ENCODE measurements around the gene CACNG4. TPM values are rescaled to one million over a fixed set of nuclear protein-coding genes. Genes with fewer than 3 reads are reported as not detected.

Gene CACNG4
- total and polyA plus RNA-seq, 2 donors from 2014 or later: 0.26 to 0.31 TPM

GRCh38 chr17:67016039-67016762 lies 51.7 kb downstream of the CACNG4 start:
- intact Hi-C loops (cut with DNase I): no loop called here
- no peaks in the 10 kb centered on the region for H3K27me3 ChIP-seq (ENCODE audit: control insufficient read depth, insufficient read depth, low read length)
- no peaks in the 10 kb centered on the region for H3K36me3 ChIP-seq (ENCODE audit: control insufficient read depth in 2 of 3, insufficient read depth in 3 of 3, low read length in 3 of 3)
- no peak for TF ChIP-seq CTCF (IDR thresholded peaks at IDR 0.05; ENCODE audit: borderline replicate concordance, extremely low read depth, insufficient read depth)
- no peak overlapping the region for H3K4me3 ChIP-seq (ENCODE audit: low read length in 3 of 3)
- no peak for DNase-seq
- H3K9ac ChIP-seq (ENCODE audit: low read length in 3 of 3): no peak overlapping the region
- H3K27ac ChIP-seq (ENCODE audit: low read depth in 2 of 2, low read length in 2 of 2): no peak overlapping the region
- H3K4me1 ChIP-seq (ENCODE audit: control insufficient read depth in 2 of 3, insufficient read depth in 2 of 3, low read depth in 1 of 3, low read length in 3 of 3): no peaks in the 10 kb centered on the region
- no peaks in the 10 kb centered on the region for H3K9me3 ChIP-seq (ENCODE audit: control insufficient read depth in 2 of 3, insufficient read depth in 1 of 3, low read length in 3 of 3)
- FAIRE-seq: no peak

- no peak overlapping the region for H3K27ac ChIP-seq (ENCODE audit: low read depth in 2 of 2, low read length in 2 of 2)
- H3K9ac ChIP-seq (ENCODE audit: low read length in 3 of 3): no peak overlapping the region
- TF ChIP-seq CTCF (IDR thresholded peaks at IDR 0.05; ENCODE audit: borderline replicate concordance, extremely low read depth, insufficient read depth): no peak
- DNase-seq: peak in 3 of 5 donors; percentile 5 to 15 (median 13)
- intact Hi-C loops (cut with DNase I): no loop called here
- H3K27me3 ChIP-seq (ENCODE audit: control insufficient read depth, insufficient read depth, low read length): no peaks in the 10 kb centered on the region
- H3K9me3 ChIP-seq (ENCODE audit: control insufficient read depth in 2 of 3, insufficient read depth in 1 of 3, low read length in 3 of 3): no peaks in the 10 kb centered on the region
- no peak overlapping the region for H3K4me3 ChIP-seq (ENCODE audit: low read length in 3 of 3)
- no peak for FAIRE-seq
- no peaks in the 10 kb centered on the region for H3K4me1 ChIP-seq (ENCODE audit: control insufficient read depth in 2 of 3, insufficient read depth in 2 of 3, low read depth in 1 of 3, low read length in 3 of 3)
- no peaks in the 10 kb centered on the region for H3K36me3 ChIP-seq (ENCODE audit: control insufficient read depth in 2 of 3, insufficient read depth in 3 of 3, low read length in 3 of 3)
These were observed 53.4 kb downstream of the CACNG4 start for GRCh38 chr17:67017910-67018309.

GRCh38 chr17:67018471-67019434 lies 54.2 kb downstream of the CACNG4 start:
- FAIRE-seq (no peak), DNase-seq (no peak)
- Histone ChIP-seq H3K36me3 (ENCODE audit: control insufficient read depth in 2 of 3, insufficient read depth in 3 of 3, low read length in 3 of 3) (no peaks in the 10 kb centered on the region), H3K4me3 (ENCODE audit: low read length in 3 of 3) (no peak overlapping the region), H3K4me1 (ENCODE audit: control insufficient read depth in 2 of 3, insufficient read depth in 2 of 3, low read depth in 1 of 3, low read length in 3 of 3) (no peaks in the 10 kb centered on the region), H3K9me3 (ENCODE audit: control insufficient read depth in 2 of 3, insufficient read depth in 1 of 3, low read length in 3 of 3) (no peaks in the 10 kb centered on the region), H3K27me3 (ENCODE audit: control insufficient read depth, insufficient read depth, low read length) (no peaks in the 10 kb centered on the region), H3K27ac (ENCODE audit: low read depth in 2 of 2, low read length in 2 of 2) (no peak overlapping the region), H3K9ac (ENCODE audit: low read length in 3 of 3) (no peak overlapping the region)
- TF ChIP-seq CTCF (IDR thresholded peaks at IDR 0.05; ENCODE audit: borderline replicate concordance, extremely low read depth, insufficient read depth): no peak
- intact Hi-C loops (cut with DNase I): no loop called here
